ENCODE results near the gene MCTP1. TPM values are rescaled to one million over a fixed set of nuclear protein-coding genes. Genes with fewer than 3 reads are reported as not detected.

Gene MCTP1
- total RNA-seq, 4 donors from 2014 or later, result 5.4 to 22.1 (median 5.8) TPM

GRCh38 chr5:94944160-94944559 is 340.7 kb downstream of the MCTP1 start:
- DNase-seq (no peak), ATAC-seq (no peak)
- H3K27me3 ChIP-seq, result no peaks in the 10 kb centered on the region
- no peak for TF ChIP-seq POLR2A (IDR thresholded peaks at IDR 0.05)
- TF ChIP-seq, protein P1, sequence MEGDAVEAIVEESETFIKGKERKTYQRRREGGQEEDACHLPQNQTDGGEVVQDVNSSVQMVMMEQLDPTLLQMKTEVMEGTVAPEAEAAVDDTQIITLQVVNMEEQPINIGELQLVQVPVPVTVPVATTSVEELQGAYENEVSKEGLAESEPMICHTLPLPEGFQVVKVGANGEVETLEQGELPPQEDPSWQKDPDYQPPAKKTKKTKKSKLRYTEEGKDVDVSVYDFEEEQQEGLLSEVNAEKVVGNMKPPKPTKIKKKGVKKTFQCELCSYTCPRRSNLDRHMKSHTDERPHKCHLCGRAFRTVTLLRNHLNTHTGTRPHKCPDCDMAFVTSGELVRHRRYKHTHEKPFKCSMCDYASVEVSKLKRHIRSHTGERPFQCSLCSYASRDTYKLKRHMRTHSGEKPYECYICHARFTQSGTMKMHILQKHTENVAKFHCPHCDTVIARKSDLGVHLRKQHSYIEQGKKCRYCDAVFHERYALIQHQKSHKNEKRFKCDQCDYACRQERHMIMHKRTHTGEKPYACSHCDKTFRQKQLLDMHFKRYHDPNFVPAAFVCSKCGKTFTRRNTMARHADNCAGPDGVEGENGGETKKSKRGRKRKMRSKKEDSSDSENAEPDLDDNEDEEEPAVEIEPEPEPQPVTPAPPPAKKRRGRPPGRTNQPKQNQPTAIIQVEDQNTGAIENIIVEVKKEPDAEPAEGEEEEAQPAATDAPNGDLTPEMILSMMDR (IDR thresholded peaks at IDR 0.05 in 4 of 5, conservative IDR thresholded peaks at IDR 0.05 in 1 of 5), result no peak
- no peaks in the 10 kb centered on the region for H3K9me3 ChIP-seq
- H3K4me3 ChIP-seq, result no peak overlapping the region
- in situ Hi-C loops (cut with MboI; ENCODE audit: low sequenced_read_pairs in 4 of 4), result no loop called here
- H3K4me1 ChIP-seq, result no peaks in the 10 kb centered on the region
- H3K36me3 ChIP-seq, result no peaks in the 10 kb centered on the region
- intact Hi-C loops (cut with DNase I; ENCODE audit: low total_unique reads), result no loop called here
- no peak overlapping the region for H3K27ac ChIP-seq

GRCh38 chr5:94941122-94941755 is 343.7 kb downstream of the MCTP1 start:
- TF ChIP-seq POLR2A (IDR thresholded peaks at IDR 0.05), result no peak
- TF ChIP-seq, protein P1 (IDR thresholded peaks at IDR 0.05 in 4 of 5, conservative IDR thresholded peaks at IDR 0.05 in 1 of 5), result no peak
- H3K27me3 ChIP-seq, result no peaks in the 10 kb centered on the region
- no peak overlapping the region for H3K4me3 ChIP-seq
- in situ Hi-C loops (cut with MboI; ENCODE audit: low sequenced_read_pairs in 4 of 4) (no loop called here), intact Hi-C loops (cut with DNase I; ENCODE audit: low total_unique reads) (no loop called here)
- DNase-seq (no peak), ATAC-seq (no peak)
- H3K36me3 ChIP-seq, result no peaks in the 10 kb centered on the region
- no peaks in the 10 kb centered on the region for H3K4me1 ChIP-seq
- no peak overlapping the region for H3K27ac ChIP-seq
- no peaks in the 10 kb centered on the region for H3K9me3 ChIP-seq

DNA sequence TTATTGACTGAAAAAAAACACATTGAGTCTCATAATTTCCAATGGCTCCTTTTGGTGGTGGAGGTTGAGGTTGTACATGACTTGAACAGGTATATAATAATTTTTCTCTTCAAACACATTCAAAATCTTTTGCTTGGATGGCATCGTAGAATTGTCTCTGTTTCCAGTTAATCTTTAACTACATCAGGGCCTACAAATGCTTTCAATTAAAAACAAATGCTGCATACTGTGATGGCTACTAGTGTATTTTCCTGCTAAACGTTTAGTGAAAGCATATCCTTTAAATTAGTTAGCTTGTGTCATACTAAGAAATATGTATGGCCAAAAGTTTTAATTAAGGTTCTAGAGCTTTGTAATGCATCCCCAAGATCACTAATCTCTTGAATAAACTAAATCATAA is 352.6 kb downstream of the MCTP1 start:
- no peak overlapping the region for H3K27ac ChIP-seq
- in situ Hi-C loops (cut with MboI; ENCODE audit: low sequenced_read_pairs in 4 of 4) (no loop called here), intact Hi-C loops (cut with DNase I; ENCODE audit: low total_unique reads) (no loop called here)
- DNase-seq (no peak), ATAC-seq (no peak)
- H3K4me1 ChIP-seq, result no peaks in the 10 kb centered on the region
- no peaks in the 10 kb centered on the region for H3K36me3 ChIP-seq
- H3K4me3 ChIP-seq, result no peak overlapping the region
- TF ChIP-seq, protein P1 (IDR thresholded peaks at IDR 0.05 in 4 of 5, conservative IDR thresholded peaks at IDR 0.05 in 1 of 5), result no peak
- TF ChIP-seq POLR2A (IDR thresholded peaks at IDR 0.05), result no peak
- H3K27me3 ChIP-seq, result no peaks in the 10 kb centered on the region
- H3K9me3 ChIP-seq, result no peaks in the 10 kb centered on the region

DNA sequence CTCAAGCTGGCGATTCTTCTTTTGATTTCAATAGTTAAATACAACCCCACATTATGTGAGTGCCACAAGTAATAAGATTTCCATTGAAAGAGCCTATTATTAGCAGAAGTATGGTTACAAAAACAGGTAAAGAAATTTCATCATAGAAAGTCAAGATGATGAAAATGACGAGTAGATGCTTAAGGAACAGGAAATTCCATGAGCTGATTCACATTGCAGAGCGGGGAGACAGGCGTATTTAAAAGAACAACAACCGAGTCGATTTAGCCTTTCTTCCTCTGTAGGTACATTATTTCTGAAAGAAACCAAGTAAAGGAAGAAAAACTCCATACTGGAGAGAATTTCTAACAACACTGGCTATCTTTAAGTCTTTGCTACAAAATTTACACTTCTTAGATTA is 356.0 kb downstream of the MCTP1 start:
- in situ Hi-C loops (cut with MboI; ENCODE audit: low sequenced_read_pairs in 4 of 4), result no loop called here
- DNase-seq (no peak), ATAC-seq (no peak)
- Histone ChIP-seq H3K4me3 (no peak overlapping the region), H3K27ac (no peak overlapping the region), H3K4me1 (no peaks in the 10 kb centered on the region), H3K27me3 (no peaks in the 10 kb centered on the region), H3K36me3 (no peaks in the 10 kb centered on the region), H3K9me3 (no peaks in the 10 kb centered on the region)
- intact Hi-C loops (cut with DNase I; ENCODE audit: low total_unique reads), result no loop called here
- TF ChIP-seq POLR2A (IDR thresholded peaks at IDR 0.05), result no peak
- TF ChIP-seq, protein P1 (IDR thresholded peaks at IDR 0.05 in 4 of 5, conservative IDR thresholded peaks at IDR 0.05 in 1 of 5), result no peak

DNA sequence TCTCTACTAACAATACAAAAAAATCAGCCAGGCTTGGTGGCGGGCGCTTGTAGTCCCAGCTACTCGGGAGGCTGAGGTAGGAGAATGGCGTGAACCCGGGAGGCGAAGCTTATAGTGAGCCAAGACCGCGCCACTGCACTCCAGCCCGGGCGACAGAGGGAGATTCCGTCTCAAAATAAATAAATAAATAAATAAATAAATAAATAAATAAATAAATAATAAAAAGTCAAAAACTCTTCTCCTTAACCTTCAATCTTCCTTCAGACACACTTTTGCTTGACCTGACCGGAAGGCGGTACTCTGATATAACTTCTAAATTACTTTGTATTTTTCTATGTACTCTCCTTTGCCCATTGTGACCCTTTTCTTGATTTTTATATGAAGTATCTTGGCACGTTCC is 364.3 kb downstream of the MCTP1 start:
- TF ChIP-seq, protein P1 (IDR thresholded peaks at IDR 0.05 in 4 of 5, conservative IDR thresholded peaks at IDR 0.05 in 1 of 5), result no peak
- Histone ChIP-seq H3K9me3 (no peaks in the 10 kb centered on the region), H3K27me3 (no peaks in the 10 kb centered on the region), H3K4me3 (no peak overlapping the region), H3K27ac (no peak overlapping the region), H3K4me1 (no peaks in the 10 kb centered on the region), H3K36me3 (no peaks in the 10 kb centered on the region)
- DNase-seq (no peak), ATAC-seq (no peak)
- intact Hi-C loops (cut with DNase I; ENCODE audit: low total_unique reads), result no loop called here
- in situ Hi-C loops (cut with MboI; ENCODE audit: low sequenced_read_pairs in 4 of 4), result no loop called here
